Tibial artery (tissue), 4 donors: ENCODE results near the gene ARHGEF25.

Source experiments
- DNase-seq, 2 donors: peaks; one replicate each; pipeline ENCODE4 v3.0.0-alpha.2; 2019
- H3K27ac ChIP-seq, 2 donors: fragments of 200-600 bp; sonication (generic) in 1 of 2; 1 replicate in 1 of 2; 2 replicates in 1 of 2; pipeline ENCODE4 v1.5.1; 2018 to 2019; ENCODE audit warnings: mild to moderate bottlenecking in 1 of 2
- H3K27me3 ChIP-seq, 2 donors: fragments of 200-600 bp; sonication (generic) in 1 of 2; one replicate each; pipeline versions ENCODE4 v1.5.1 to v1.6.0; 2016 to 2019
- H3K36me3 ChIP-seq, 3 donors: fragments of 200-600 bp; sonication (generic) in 2 of 3; one replicate each; pipeline ENCODE4 v1.5.1; 2016 to 2019; ENCODE audit warnings: mild to moderate bottlenecking in 2 of 3
- H3K4me1 ChIP-seq, 4 donors: fragments of 200-600 bp; sonication (generic) in 2 of 4; 1 replicate in 3 of 4; 2 replicates in 1 of 4; pipeline ENCODE4 v1.5.1; 2016 to 2019
- H3K4me3 ChIP-seq, 2 donors: fragments of 200-600 bp; sonication (generic) in 1 of 2; 1 replicate in 1 of 2; 2 replicates in 1 of 2; pipeline ENCODE4 v1.5.1; 2018 to 2019; ENCODE audit warnings: mild to moderate bottlenecking in 2 of 2
- H3K9me3 ChIP-seq, 3 donors: fragments of 200-600 bp; sonication (generic) in 1 of 3; one replicate each; pipeline ENCODE4 v1.5.1; 2016 to 2019
- intact Hi-C: fragments of 100-400 bp; cut with DNase I; formaldehyde crosslinking; loops from one replicate; pipeline ENCODE4 v1.15.0; 2023; ENCODE audit warnings: low total_unique reads
- TF ChIP-seq, protein P1 (sequence below), 2 experiments: fragments of 200-600 bp in 1 of 2; fragments of 450-650 bp in 1 of 2; IDR thresholded peaks; one replicate each; pipeline ENCODE4 v1.5.1; 2017 to 2019; ENCODE audit warnings: antibody characterized with exemption in 2 of 2, mild to moderate bottlenecking in 1 of 2, moderate library complexity in 1 of 2

ARHGEF25 gene

DNA sequence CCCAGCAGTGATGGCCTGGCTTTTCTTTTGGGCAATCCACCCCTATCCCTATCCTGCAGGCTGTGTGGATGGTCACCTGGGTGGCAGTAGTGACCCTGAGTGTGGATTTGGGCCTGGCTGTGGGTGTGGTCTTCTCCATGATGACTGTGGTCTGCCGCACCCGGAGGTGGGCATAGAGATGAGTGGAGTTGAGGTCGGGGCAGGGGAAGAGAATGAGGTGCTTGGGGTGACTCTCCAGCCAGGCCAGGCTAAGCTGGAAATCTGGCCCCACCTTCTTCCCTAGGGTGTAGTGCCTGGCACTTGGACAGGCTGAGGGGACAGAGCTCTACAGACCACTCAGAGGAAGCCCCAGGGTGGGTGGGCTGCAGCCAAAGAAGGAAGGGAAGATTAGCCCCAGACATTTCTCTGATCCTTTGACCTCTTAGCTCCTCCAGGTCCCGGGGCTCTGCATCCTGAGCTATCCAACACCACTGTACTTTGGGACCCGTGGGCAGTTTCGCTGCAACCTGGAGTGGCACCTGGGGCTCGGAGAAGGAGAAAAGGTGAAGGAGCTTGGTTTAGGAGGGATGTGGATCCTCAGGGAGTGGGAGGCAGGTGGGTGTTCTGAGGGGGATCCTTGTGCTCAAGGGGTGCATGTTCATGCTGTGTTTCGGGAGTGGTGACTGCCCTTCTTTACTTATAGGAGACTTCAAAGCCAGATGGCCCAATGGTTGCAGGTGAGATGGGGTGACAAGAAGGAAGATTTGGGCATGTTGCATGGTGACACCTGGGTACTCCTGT, 13.4 kb downstream of the ARHGEF25 start:
- DNase-seq: no peak
- Histone ChIP-seq H3K36me3 (peaks cover 0 to 24% (median 5%) of the 10 kb centered on the region in 3 donors), H3K4me1 (peaks cover 0 to 17% (median 13%) of the 10 kb centered on the region in 4 donors), H3K27me3 (peaks cover 0 to 4% of the 10 kb centered on the region in 2 donors), H3K27ac (no peak overlapping the region), H3K9me3 (no peaks in the 10 kb centered on the region), H3K4me3 (no peak overlapping the region)
- intact Hi-C loops: loop anchor here (10.0 kb wide), 1 partner anchor 140 kb away; the partner anchor contains the start of gene MARS1
- TF ChIP-seq, protein P1, sequence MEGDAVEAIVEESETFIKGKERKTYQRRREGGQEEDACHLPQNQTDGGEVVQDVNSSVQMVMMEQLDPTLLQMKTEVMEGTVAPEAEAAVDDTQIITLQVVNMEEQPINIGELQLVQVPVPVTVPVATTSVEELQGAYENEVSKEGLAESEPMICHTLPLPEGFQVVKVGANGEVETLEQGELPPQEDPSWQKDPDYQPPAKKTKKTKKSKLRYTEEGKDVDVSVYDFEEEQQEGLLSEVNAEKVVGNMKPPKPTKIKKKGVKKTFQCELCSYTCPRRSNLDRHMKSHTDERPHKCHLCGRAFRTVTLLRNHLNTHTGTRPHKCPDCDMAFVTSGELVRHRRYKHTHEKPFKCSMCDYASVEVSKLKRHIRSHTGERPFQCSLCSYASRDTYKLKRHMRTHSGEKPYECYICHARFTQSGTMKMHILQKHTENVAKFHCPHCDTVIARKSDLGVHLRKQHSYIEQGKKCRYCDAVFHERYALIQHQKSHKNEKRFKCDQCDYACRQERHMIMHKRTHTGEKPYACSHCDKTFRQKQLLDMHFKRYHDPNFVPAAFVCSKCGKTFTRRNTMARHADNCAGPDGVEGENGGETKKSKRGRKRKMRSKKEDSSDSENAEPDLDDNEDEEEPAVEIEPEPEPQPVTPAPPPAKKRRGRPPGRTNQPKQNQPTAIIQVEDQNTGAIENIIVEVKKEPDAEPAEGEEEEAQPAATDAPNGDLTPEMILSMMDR (IDR thresholded peaks at IDR 0.05): no peak

DNA sequence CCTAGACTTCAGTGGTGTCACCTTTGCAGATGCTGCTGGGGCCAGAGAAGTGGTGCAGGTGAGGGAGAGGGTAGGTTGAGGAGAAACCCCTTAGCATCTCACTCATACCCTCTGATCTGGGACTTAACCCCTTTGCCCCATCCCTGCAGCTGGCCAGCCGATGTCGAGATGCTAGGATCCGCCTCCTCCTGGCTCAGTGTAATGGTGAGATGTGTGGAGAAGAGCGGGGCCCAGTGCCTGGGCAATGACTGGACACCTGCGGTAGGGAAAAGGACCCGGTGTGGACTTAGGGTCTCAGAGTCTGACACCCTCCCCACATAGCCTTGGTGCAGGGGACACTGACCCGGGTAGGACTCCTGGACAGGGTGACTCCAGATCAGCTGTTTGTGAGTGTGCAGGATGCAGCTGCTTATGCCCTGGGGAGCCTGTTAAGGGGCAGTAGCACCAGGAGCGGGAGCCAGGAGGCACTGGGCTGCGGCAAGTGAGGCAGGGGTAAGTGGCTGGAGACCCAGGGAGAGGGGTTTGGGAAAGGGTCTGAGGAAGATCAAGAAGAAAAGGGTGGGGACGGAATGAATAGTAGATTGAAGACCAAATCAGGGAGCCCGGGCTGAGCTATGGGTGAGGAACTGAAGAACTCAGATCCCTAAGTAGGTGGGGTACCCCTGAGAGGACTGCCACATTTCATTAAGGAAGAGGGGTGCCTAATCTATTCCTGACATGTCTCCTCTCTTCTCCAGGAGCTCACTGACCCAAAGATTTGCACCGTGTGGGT, 14.2 kb downstream of the ARHGEF25 start:
- TF ChIP-seq, protein P1 (IDR thresholded peaks at IDR 0.05): no peak
- no peaks in the 10 kb centered on the region for H3K9me3 ChIP-seq
- peaks cover 0 to 3% of the 10 kb centered on the region in 2 donors for H3K27me3 ChIP-seq
- no peak overlapping the region for H3K27ac ChIP-seq
- intact Hi-C loops: loop anchor here (10.0 kb wide), 1 partner anchor 141 kb away; the partner anchor contains the start of gene MARS1
- no peak for DNase-seq
- peaks cover 0 to 24% (median 5%) of the 10 kb centered on the region in 3 donors for H3K36me3 ChIP-seq
- peaks cover 0 to 17% (median 13%) of the 10 kb centered on the region in 4 donors for H3K4me1 ChIP-seq
- no peak overlapping the region for H3K4me3 ChIP-seq

DNA sequence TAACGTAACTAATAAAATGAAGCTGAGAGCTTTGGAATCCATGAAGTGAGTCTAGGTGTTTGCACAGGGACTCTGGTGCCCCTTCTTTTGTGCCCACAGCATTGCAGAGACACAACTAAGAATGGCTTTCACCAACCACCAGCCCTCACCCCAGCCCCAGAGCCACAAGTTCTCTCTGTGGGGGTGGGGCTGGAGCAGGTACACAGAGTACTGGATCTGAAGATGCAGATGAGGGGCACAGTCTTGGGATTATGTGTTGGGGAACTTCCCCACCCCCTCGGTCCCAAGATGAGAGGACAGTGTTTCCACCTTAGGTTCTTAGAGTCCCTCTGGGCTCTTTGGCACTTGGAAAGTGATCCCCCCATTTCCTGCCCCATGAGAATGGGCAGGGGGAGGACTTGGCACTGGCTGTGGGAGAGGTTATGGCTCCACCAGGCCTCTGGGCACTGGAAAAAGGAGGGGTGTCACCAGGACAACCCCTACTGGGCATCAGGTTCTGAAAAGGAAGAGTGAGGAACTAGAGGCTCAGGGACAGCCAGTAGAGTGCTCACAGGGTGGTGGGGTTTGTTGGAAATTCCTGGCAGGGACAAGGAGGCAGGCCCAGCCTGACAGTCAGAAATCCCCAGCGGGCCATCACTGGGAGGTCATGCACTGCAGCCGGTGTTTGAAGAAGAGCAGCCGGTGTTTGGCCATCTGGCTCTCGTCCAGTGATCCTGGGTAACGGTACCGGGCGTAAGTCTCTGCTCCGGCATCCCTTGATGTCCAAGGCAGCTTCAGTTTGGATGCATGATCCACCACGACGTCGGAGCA, 15.1 kb downstream of the ARHGEF25 start:
- Histone ChIP-seq H3K9me3 (no peaks in the 10 kb centered on the region), H3K27ac (no peak overlapping the region), H3K36me3 (peaks cover 0 to 24% (median 5%) of the 10 kb centered on the region in 3 donors), H3K27me3 (peaks cover 0 to 5% of the 10 kb centered on the region in 2 donors), H3K4me1 (peaks cover 0 to 10% (median 7%) of the 10 kb centered on the region in 4 donors), H3K4me3 (no peak overlapping the region)
- TF ChIP-seq, protein P1 (IDR thresholded peaks at IDR 0.05): no peak
- DNase-seq: no peak
- intact Hi-C loops: loop anchor here (10.0 kb wide), 1 partner anchor 142 kb away; the partner anchor contains the start of gene MARS1

DNA sequence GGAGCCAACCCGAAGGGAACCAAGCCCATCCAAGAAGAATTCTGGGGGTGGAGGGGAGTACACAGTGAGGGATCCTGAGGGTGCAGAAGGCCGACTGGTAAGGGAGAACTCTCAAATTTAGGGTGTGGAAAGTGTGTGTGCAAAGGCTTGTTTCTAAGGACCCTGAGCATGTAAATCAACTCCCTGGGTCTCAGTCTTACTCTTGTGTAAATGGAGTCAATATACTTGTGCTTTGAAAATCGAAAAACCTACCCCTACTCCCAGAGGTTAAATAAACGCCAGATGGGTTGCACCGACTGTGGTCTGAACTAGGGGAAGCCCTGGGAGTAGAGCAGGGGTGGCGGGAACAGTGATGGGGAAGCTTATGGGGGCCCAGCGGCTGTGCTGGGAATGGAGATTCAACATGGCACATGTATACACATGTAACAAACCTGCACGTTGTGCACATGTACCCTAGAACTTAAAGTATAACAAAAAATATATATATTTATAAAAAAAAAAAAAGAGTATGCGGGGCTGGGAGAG, 15.7 kb downstream of the ARHGEF25 start:
- intact Hi-C loops: loop anchor here (10.0 kb wide), 1 partner anchor 142 kb away; the partner anchor contains the start of gene MARS1

More for the DNA sequence above, 15.7 kb downstream of the ARHGEF25 start:
- H3K27me3 ChIP-seq: peaks cover 0 to 12% of the 10 kb centered on the region in 2 donors
- no peak overlapping the region for H3K27ac ChIP-seq
- H3K4me1 ChIP-seq: peaks cover 0 to 9% (median 6%) of the 10 kb centered on the region in 4 donors
- TF ChIP-seq, protein P1 (IDR thresholded peaks at IDR 0.05): no peak
- peaks cover 0 to 24% (median 5%) of the 10 kb centered on the region in 3 donors for H3K36me3 ChIP-seq
- no peaks in the 10 kb centered on the region for H3K9me3 ChIP-seq
- no peak overlapping the region for H3K4me3 ChIP-seq
- no peak for DNase-seq
